ENCODE data around the gene CPNE2.

Gene CPNE2

GRCh38 chr16:57144027-57144426 is 51.6 kb downstream of the CPNE2 start:
- peaks cover 3% of the 10 kb centered on the region; the same call in 1 of the 2 replicates for H3K36me3 ChIP-seq
- H3K27ac ChIP-seq: no peak overlapping the region
- no peak for DNase-seq
- no peaks in the 10 kb centered on the region for H3K9me3 ChIP-seq (ENCODE audit: severe bottlenecking)
- H3K27me3 ChIP-seq (ENCODE audit: insufficient read depth, low read depth, severe bottlenecking): no peaks in the 10 kb centered on the region
- TF ChIP-seq CTCF (IDR thresholded peaks at IDR 0.05; ENCODE audit: low read depth, low read length): no peak
- H3K4me3 ChIP-seq (ENCODE audit: low read depth, low read length): no peak overlapping the region

- H3K4me3 ChIP-seq (ENCODE audit: low read depth, low read length): no peak overlapping the region
- no peak for TF ChIP-seq CTCF (IDR thresholded peaks at IDR 0.05; ENCODE audit: low read depth, low read length)
- no peaks in the 10 kb centered on the region for H3K9me3 ChIP-seq (ENCODE audit: severe bottlenecking)
- no peak overlapping the region for H3K27ac ChIP-seq
- no peak for DNase-seq
- H3K27me3 ChIP-seq (ENCODE audit: insufficient read depth, low read depth, severe bottlenecking): no peaks in the 10 kb centered on the region
- peaks cover 3% of the 10 kb centered on the region; the same call in 1 of the 2 replicates for H3K36me3 ChIP-seq
Observed at GRCh38 chr16:57145046-57146021, 53.0 kb downstream of the CPNE2 start.

- Histone ChIP-seq H3K27ac (no peak overlapping the region), H3K36me3 (peaks cover 3% of the 10 kb centered on the region; the same call in 1 of the 2 replicates), H3K9me3 (ENCODE audit: severe bottlenecking) (no peaks in the 10 kb centered on the region), H3K27me3 (ENCODE audit: insufficient read depth, low read depth, severe bottlenecking) (no peaks in the 10 kb centered on the region), H3K4me3 (ENCODE audit: low read depth, low read length) (no peak overlapping the region)
- TF ChIP-seq CTCF (IDR thresholded peaks at IDR 0.05; ENCODE audit: low read depth, low read length): no peak
- DNase-seq: no peak
Observed at GRCh38 chr16:57146040-57146647, 53.8 kb downstream of the CPNE2 start.

GRCh38 chr16:57146735-57147134 is 54.4 kb downstream of the CPNE2 start:
- Histone ChIP-seq H3K9me3 (ENCODE audit: severe bottlenecking) (no peaks in the 10 kb centered on the region), H3K27ac (no peak overlapping the region), H3K27me3 (ENCODE audit: insufficient read depth, low read depth, severe bottlenecking) (no peaks in the 10 kb centered on the region), H3K36me3 (peaks cover 3% of the 10 kb centered on the region; the same call in 1 of the 2 replicates), H3K4me3 (ENCODE audit: low read depth, low read length) (no peak overlapping the region)
- TF ChIP-seq CTCF (IDR thresholded peaks at IDR 0.05; ENCODE audit: low read depth, low read length): peak; percentile 42
- peak; percentile 30 for DNase-seq

- no peaks in the 10 kb centered on the region for H3K9me3 ChIP-seq (ENCODE audit: severe bottlenecking)
- no peak overlapping the region for H3K27ac ChIP-seq
- TF ChIP-seq CTCF (IDR thresholded peaks at IDR 0.05; ENCODE audit: low read depth, low read length): no peak
- no peak overlapping the region for H3K4me3 ChIP-seq (ENCODE audit: low read depth, low read length)
- peaks cover 3% of the 10 kb centered on the region; the same call in 1 of the 2 replicates for H3K36me3 ChIP-seq
- no peaks in the 10 kb centered on the region for H3K27me3 ChIP-seq (ENCODE audit: insufficient read depth, low read depth, severe bottlenecking)
- DNase-seq: no peak
Observed at GRCh38 chr16:57147381-57148221, 55.2 kb downstream of the CPNE2 start.
